GM12878 (cell line): ENCODE results near the gene GDNF. TPM values are rescaled to one million over a fixed set of nuclear protein-coding genes. Genes with fewer than 3 reads are reported as not detected.

Source experiments
- BRCA1 ChIP-seq: IDR thresholded peaks from 2 replicates; pipeline ENCODE4 v1.6.1; 2011; ENCODE audit warnings: low read depth, low read length, improper control_type of control experiment
- E4F1 ChIP-seq: fragments of 450-650 bp; IDR thresholded peaks from 2 replicates; pipeline ENCODE4 v1.6.1; 2018; ENCODE audit warnings: borderline replicate concordance, mild to moderate bottlenecking; ENCODE audit not compliant: partially characterized antibody
- EED ChIP-seq: sonication (generic); IDR thresholded peaks from 2 replicates; pipeline ENCODE4 v1.6.1; 2016; ENCODE audit warnings: antibody characterized with exemption, low read depth
- ESRRA ChIP-seq: IDR thresholded peaks from 2 replicates; pipeline ENCODE4 v1.6.1; 2012; ENCODE audit warnings: mild to moderate bottlenecking, low read length, improper control_type of control experiment
- FOS ChIP-seq: IDR thresholded peaks from 3 replicates; pipeline ENCODE4 v1.6.1; 2011; ENCODE audit warnings: borderline replicate concordance; ENCODE audit not compliant: insufficient read length; ENCODE audit errors: extremely low read depth
- GABPA ChIP-seq: IDR thresholded peaks from 2 replicates; pipeline ENCODE4 v1.6.1; 2014; ENCODE audit warnings: antibody characterized with exemption, low read depth, mild to moderate bottlenecking, inconsistent platforms
- GATAD2B ChIP-seq: fragments of 450-650 bp; conservative IDR thresholded peaks from 2 replicates; pipeline ENCODE4 v1.6.1; 2017; ENCODE audit warnings: low read depth, mild to moderate bottlenecking, moderate library complexity
- MYC ChIP-seq: IDR thresholded peaks from 2 replicates; pipeline ENCODE4 v1.6.1; 2011; ENCODE audit warnings: mild to moderate bottlenecking, low read length, moderate library complexity, inconsistent platforms; ENCODE audit not compliant: insufficient read depth, insufficient replicate concordance, insufficient read length, severe bottlenecking
- NKRF ChIP-seq: fragments of 450-650 bp; conservative IDR thresholded peaks from 2 replicates; pipeline ENCODE4 v1.6.1; 2017; ENCODE audit warnings: mild to moderate bottlenecking, moderate library complexity
- POU2F2 ChIP-seq: IDR thresholded peaks from 3 replicates; pipeline ENCODE4 v1.6.1; 2011; ENCODE audit warnings: low read depth, mild to moderate bottlenecking, low read length, borderline replicate concordance
- PRDM15 ChIP-seq: fragments of 450-650 bp; formaldehyde crosslinking; IDR thresholded peaks from 2 replicates; pipeline ENCODE4 v1.4.0; 2020; ENCODE audit warnings: mild to moderate bottlenecking, moderate library complexity
- REST ChIP-seq: IDR thresholded peaks from 2 replicates; pipeline ENCODE4 v1.6.1; 2012; ENCODE audit warnings: mild to moderate bottlenecking, low read depth, low read length
- SREBF2 ChIP-seq: IDR thresholded peaks from 2 replicates; pipeline ENCODE4 v1.6.1; 2012; ENCODE audit warnings: mild to moderate bottlenecking, low read length
- TARDBP ChIP-seq: IDR thresholded peaks from 2 replicates; pipeline ENCODE4 v1.6.1; 2016; ENCODE audit warnings: borderline replicate concordance
- ZBTB11 ChIP-seq: fragments of 450-650 bp; formaldehyde crosslinking; IDR thresholded peaks from 2 replicates; pipeline ENCODE4 v1.5.0; 2022; ENCODE audit warnings: mild to moderate bottlenecking, missing genetic modification characterization
- polyA plus RNA-seq, 11 experiments: library from polyadenylated mRNA; depleted of rRNA in 4 of 11; unstranded in 6 of 11; stranded (reverse) in 5 of 11; fragments of >200 nt; fragmentation: Nextera tagmentation in 4 of 11; fragmentation: Illumina TruSeq in 1 of 11; extraction: Ambion mirVana in 4 of 11; extraction: Trizol in 1 of 11; gene quantifications; 1 replicate in 1 of 11; 2 replicates in 10 of 11; pipeline versions ENCODE4 v1.2.1 to v1.2.3, GENCODE V29; 2011 to 2016; ENCODE audit warnings: inconsistent platforms in 2 of 11, missing spikeins in 2 of 11, low read depth in 1 of 11
- total RNA-seq, 4 experiments: library from RNA; depleted of rRNA in 3 of 4; stranded (reverse); fragments of >200 nt in 3 of 4; fragmentation: Illumina TruSeq in 1 of 4; extraction: Trizol in 1 of 4; gene quantifications; 2 replicates each; pipeline versions ENCODE4 v1.2.1 to v1.2.3, GENCODE V29; 2013 to 2021

GDNF gene
- total and polyA plus RNA-seq, 10 of the 15 experiments (the other 5 are each of a cell fraction or from before 2014, with no cell fraction given): not detected

GRCh38 chr5:37814699-37815098 is 25.1 kb downstream of the GDNF start (continued):
- TF ChIP-seq GATAD2B (no peak), E4F1 (no peak), EED (peak; percentile 19; the same call in 1 of the 2 replicates), ZBTB11 (CRISPR knock-in tag) (no peak), POU2F2 (no peak), PRDM15 (CRISPR knock-in tag) (no peak), SREBF2 (no peak), ESRRA (no peak), REST (no peak), NKRF (no peak), BRCA1 (no peak), TARDBP (no peak), FOS (no peak), GABPA (no peak), MYC (no peak)
